ENCODE measurements around the gene SRD5A2. TPM values are rescaled to one million over a fixed set of nuclear protein-coding genes. Genes with fewer than 3 reads are reported as not detected.

SRD5A2 gene
- total and polyA plus RNA-seq, 8 donors = 0.03 to 0.18 TPM; not detected in 6

DNA sequence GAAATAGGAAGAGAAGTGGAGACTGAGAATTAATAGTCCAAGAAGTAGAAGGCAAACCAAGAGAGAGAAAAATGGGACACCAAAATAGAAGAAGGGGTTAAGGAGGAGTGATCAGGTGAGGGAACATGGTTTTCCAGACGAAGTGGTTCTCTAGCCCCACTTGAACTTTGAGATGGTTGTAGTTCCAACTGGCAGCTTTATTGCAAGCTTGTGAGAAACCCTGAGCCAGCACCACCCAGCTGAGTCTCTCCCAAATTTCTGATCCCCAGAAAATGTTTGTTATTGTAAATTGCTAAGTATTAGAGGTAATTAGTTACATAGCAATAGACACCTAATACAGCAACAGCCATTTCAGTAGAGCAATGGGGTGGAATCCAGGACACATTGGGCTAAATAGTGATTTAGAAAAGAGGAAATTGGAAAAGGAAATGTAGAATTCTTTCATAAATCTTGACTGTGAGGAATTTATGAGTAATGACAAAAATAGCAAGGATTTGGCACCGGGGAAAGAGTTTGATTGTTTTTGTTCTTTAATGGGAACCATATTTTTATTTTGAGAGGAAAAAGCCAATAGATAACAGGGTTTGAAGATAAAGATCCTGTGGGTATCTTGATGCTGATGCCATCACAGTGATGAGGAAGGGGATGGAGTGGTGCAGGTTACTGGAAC lies 104.1 kb downstream of the SRD5A2 start:
- Histone ChIP-seq H3K4me3 (no peak overlapping the region), H3K4me1 (no peaks in the 10 kb centered on the region), H3K36me3 (no peaks in the 10 kb centered on the region), H3K9me3 (no peaks in the 10 kb centered on the region), H3K27me3 (no peaks in the 10 kb centered on the region), H3K27ac (no peak overlapping the region)
- 65 to 85% (median 76%) methylated on average over 2 of the region's 2 CpGs for WGBS, 5 donors
- TF ChIP-seq POLR2AphosphoS5 (IDR thresholded peaks at IDR 0.05) = no peak
- TF ChIP-seq, protein P1, sequence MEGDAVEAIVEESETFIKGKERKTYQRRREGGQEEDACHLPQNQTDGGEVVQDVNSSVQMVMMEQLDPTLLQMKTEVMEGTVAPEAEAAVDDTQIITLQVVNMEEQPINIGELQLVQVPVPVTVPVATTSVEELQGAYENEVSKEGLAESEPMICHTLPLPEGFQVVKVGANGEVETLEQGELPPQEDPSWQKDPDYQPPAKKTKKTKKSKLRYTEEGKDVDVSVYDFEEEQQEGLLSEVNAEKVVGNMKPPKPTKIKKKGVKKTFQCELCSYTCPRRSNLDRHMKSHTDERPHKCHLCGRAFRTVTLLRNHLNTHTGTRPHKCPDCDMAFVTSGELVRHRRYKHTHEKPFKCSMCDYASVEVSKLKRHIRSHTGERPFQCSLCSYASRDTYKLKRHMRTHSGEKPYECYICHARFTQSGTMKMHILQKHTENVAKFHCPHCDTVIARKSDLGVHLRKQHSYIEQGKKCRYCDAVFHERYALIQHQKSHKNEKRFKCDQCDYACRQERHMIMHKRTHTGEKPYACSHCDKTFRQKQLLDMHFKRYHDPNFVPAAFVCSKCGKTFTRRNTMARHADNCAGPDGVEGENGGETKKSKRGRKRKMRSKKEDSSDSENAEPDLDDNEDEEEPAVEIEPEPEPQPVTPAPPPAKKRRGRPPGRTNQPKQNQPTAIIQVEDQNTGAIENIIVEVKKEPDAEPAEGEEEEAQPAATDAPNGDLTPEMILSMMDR (IDR thresholded peaks at IDR 0.05) = no peak
- TF ChIP-seq POLR2A (IDR thresholded peaks at IDR 0.05) = no peak
- TF ChIP-seq EP300 (IDR thresholded peaks at IDR 0.05) = no peak
- no peak for DNase-seq
- intact Hi-C loops (cut with DNase I; ENCODE audit: low total_unique reads) = no loop called here

DNA sequence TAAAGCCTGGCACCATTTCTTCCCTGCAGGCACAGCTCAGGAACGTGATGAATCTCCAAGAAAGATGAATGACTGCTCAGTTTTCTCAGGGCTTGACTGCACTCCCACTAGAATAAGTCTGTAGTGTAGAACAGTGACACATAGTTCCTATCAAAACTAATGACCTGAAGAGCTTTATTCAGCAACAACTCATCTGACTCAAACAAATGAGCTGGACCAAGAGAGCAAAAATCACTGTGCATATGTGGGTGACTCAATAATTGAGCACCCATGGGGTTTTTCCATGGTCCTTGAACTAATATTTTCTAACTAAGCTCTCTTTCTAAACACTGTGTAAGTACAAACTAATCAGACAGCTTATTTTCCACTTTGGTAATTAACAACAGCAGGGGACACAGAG lies 105.0 kb downstream of the SRD5A2 start:
- no peaks in the 10 kb centered on the region for H3K9me3 ChIP-seq
- H3K4me1 ChIP-seq = no peaks in the 10 kb centered on the region
- H3K27ac ChIP-seq = no peak overlapping the region
- intact Hi-C loops (cut with DNase I; ENCODE audit: low total_unique reads) = no loop called here
- H3K27me3 ChIP-seq = no peaks in the 10 kb centered on the region
- DNase-seq = no peak
- WGBS, 5 donors = 24 to 55% (median 41%) methylated on average over 1 of the region's 1 CpG
- no peaks in the 10 kb centered on the region for H3K36me3 ChIP-seq
- no peak overlapping the region for H3K4me3 ChIP-seq
- no peak for TF ChIP-seq POLR2A (IDR thresholded peaks at IDR 0.05)
- TF ChIP-seq EP300 (IDR thresholded peaks at IDR 0.05) = no peak

DNA sequence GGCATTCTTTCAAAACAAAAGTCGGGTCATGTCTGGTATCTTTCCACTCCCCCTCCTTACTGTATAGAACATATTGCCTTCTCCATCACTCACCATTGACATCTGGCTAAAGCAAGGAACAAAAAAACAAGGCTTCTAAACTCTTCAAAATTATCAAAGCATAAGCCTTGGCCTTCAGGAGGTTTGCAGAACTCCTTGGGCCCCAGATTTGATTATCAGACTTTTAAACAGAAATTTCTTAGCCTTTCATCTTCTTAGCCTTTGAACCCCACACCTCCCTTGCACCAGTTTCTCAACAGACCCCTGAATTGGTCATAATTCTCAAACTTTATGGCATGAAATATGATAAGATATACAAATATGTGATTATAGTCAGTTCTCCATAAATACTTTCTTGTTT lies 106.4 kb downstream of the SRD5A2 start:
- no peak for DNase-seq
- intact Hi-C loops (cut with DNase I; ENCODE audit: low total_unique reads) = no loop called here
- 17 to 38% (median 26%) methylated on average over 1 of the region's 1 CpG for WGBS, 5 donors

More for the DNA sequence above, 106.4 kb downstream of the SRD5A2 start:
- Histone ChIP-seq H3K27me3 (no peaks in the 10 kb centered on the region), H3K27ac (no peak overlapping the region), H3K4me3 (no peak overlapping the region), H3K4me1 (no peaks in the 10 kb centered on the region), H3K9me3 (no peaks in the 10 kb centered on the region), H3K36me3 (no peaks in the 10 kb centered on the region)
- no peak for TF ChIP-seq EP300 (IDR thresholded peaks at IDR 0.05)
- TF ChIP-seq POLR2AphosphoS5 (IDR thresholded peaks at IDR 0.05) = no peak
- TF ChIP-seq POLR2A (IDR thresholded peaks at IDR 0.05) = no peak
- TF ChIP-seq, protein P1 (IDR thresholded peaks at IDR 0.05) = no peak

Other genes with a start within 250 kb of the SRD5A2 start
- 10 to 100 TPM in 1 of 5 donors, 1 to 10 TPM in 3, under 1 TPM in 1; 0.87 to 40.8 (median 3.6) TPM for gene XDH, start 166.2 kb downstream of the SRD5A2 start, total RNA-seq
- 1 to 10 TPM in 1 of 3 donors, under 1 TPM in 2; 0.06 to 2.3 (median 0.15) TPM for gene XDH, start 166.2 kb downstream of the SRD5A2 start, polyA plus RNA-seq